Measurements from ENCODE around the gene XRRA1. TPM values are rescaled to one million over a fixed set of nuclear protein-coding genes. Genes with fewer than 3 reads are reported as not detected.
"Not testable (repeated sequence)": the region's sequence is repeated elsewhere in the genome, so short reads cannot be mapped to it uniquely, and the experiment has no call there.

XRRA1 gene
- total RNA-seq, 1 donor from 2014 or later: 4.3 TPM

GRCh38 chr11:74902342-74902741 is 46.5 kb downstream of the XRRA1 start:
- DNase-seq (ENCODE audit: low read depth, low spot score): no peak

DNA sequence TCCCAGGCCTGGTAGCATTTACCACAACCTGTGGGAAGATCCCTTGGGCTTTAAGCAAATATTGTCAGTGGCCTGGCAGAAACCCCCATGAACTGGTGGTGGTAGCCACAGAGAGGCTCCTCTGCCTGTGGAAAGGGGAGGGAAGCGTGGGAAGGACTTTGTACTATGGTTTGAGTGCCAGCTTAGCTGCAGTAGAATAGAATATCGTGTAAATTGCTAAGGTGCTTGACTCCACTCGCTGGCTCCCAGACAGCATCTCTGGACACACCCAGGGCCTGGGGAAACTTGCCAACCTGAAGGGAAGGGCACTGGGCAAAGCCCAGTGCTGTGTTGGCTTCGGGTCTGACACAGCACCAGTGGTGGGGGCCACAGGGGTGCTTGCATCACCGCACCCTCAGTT is 52.6 kb downstream of the XRRA1 start:
- no peak for DNase-seq (ENCODE audit: low read depth, low spot score)

GRCh38 chr11:74895340-74896116 is 53.4 kb downstream of the XRRA1 start:
- no peak for DNase-seq (ENCODE audit: low read depth, low spot score)

GRCh38 chr11:74893015-74893414 is 55.9 kb downstream of the XRRA1 start:
- DNase-seq (ENCODE audit: low read depth, low spot score): not testable (repeated sequence)

GRCh38 chr11:74877132-74877531 is 71.8 kb downstream of the XRRA1 start:
- DNase-seq (ENCODE audit: low read depth, low spot score): no peak

DNA sequence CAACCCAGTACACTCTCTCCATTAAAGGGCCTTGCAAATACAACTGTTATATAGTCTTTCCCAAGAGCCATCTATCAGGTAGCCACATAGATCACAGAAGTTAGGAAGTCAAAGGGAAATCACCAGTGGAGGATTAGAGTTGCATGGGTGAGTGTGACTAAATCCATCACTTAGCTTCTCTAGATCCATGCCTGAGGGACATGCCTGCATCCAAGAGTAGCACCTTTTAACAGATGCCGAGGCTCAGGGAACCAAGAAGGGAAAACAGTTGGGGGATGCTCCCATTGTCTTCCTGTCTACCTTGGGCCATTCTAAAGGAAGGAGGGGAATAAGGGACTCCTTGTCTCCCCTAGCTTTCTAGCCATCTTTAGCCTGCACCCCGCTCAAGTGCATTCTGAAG is 77.9 kb downstream of the XRRA1 start:
- no peak for DNase-seq (ENCODE audit: low read depth, low spot score)

DNA sequence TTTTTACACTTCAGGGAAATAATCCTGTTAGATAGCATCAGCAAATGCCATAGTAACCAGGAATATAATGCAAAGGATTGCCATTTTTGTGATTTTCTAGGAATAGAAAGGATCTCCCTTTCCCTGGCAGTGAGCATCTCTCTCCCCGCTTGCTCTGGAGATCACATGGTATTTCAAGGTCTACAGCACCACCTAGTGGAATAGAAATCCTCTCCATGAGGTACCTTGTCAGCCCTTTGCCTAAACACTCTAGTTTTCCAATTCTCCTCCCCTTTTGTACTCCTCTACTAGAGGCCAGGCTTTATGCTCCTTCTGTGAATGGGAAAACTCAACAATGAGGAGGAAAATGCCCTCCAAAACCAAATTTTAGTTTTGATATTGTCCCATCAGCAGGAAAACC is 78.4 kb downstream of the XRRA1 start:
- DNase-seq (ENCODE audit: low read depth, low spot score): peak; percentile 51

DNA sequence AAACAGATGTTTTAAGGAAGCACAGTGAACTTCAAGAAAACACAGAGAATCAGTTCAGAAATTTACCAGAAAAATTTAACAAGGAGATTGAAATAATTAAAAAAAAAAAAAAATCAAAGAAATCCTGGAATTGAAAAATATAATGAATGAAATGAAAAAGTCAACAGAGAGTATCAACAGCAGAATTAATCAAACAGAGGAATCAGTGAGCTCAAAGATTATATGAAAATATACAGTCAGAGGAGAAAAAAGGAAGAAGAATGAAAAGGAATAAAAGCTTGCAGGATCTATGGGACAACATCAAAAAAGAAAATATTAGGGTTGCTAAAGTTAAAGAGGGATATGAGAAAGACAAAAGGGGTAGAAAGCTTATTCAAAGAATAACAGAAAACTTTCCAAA is 82.3 kb downstream of the XRRA1 start:
- DNase-seq (ENCODE audit: low read depth, low spot score): no peak

DNA sequence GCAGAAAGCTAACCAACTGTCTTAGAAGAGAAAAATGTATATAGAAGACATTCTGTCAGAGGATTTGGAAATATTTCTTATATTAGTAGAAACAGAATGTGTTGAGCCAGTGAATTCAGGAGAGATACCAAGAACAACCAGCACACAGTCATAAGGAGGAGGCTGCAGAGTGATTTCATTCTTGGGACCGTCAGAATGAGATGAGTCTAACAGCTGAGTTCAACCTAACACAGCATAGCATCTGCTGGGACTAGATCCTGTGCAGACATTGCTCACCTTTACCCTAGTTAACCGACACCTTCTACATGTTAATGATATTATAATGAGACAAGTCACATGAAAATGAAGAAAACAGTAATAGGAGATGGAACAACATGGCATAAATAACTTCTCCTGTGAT is 85.5 kb downstream of the XRRA1 start:
- DNase-seq (ENCODE audit: low read depth, low spot score): no peak

- DNase-seq (ENCODE audit: low read depth, low spot score): no peak
Measured at GRCh38 chr11:74860743-74861142, 88.1 kb downstream of the XRRA1 start.

- no peak for DNase-seq (ENCODE audit: low read depth, low spot score)
Measured at GRCh38 chr11:74853223-74853622, 95.7 kb downstream of the XRRA1 start.

GRCh38 chr11:74849525-74850391 is 99.1 kb downstream of the XRRA1 start:
- no peak for DNase-seq (ENCODE audit: low read depth, low spot score)

GRCh38 chr11:74847895-74848294 is 101.0 kb downstream of the XRRA1 start:
- no peak for DNase-seq (ENCODE audit: low read depth, low spot score)

DNA sequence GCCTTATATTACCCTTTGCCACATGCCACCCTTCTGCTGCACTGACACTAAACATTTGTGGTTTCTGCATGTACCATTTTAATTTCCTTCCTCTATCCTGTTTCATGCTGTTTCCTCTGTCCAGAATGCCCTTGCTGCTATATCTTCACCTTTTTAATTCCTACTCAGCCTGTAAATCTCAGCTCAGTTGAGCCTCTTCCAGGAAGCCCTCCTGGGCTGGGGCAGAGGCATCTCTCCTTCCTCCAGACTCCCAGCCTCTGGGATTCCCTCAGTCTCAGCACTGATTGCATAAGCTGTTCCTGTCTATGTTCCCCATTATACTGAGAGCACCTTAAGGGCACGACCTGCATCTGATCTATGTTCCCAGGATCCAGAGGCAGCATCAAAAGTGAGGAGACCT is 101.5 kb downstream of the XRRA1 start:
- no peak for DNase-seq (ENCODE audit: low read depth, low spot score)

- DNase-seq (ENCODE audit: low read depth, low spot score): peak; percentile 19
Measured at GRCh38 chr11:74846770-74847169, 102.1 kb downstream of the XRRA1 start.

DNA sequence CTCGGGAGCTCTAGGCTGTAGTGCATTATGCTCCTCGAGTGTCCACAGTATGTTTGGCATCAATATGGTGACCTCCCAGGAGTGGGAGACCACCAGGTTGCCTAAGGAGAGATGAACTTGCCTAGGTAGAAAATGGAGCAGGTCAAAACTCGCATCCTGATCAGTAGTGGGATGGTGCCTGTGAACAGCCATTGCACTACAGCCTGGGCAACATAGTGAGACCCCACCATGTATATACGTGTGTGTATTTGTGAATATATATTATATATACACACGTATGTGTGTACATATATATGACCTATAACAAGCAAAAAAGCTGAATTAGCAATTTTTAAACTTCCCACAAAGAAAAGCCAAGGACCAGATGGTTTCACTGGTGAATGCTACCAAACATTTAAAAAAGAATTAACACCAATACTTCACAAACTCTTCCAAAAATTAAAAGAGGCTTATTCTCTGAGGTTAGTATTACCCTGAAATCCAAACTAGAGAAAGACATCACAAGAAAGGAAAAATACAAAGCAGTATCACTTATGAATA is 102.8 kb downstream of the XRRA1 start:
- no peak for DNase-seq (ENCODE audit: low read depth, low spot score)

- DNase-seq (ENCODE audit: low read depth, low spot score): no peak
Measured at GRCh38 chr11:74844865-74845264, 104.0 kb downstream of the XRRA1 start.

GRCh38 chr11:74844072-74844471 is 104.8 kb downstream of the XRRA1 start:
- DNase-seq (ENCODE audit: low read depth, low spot score): no peak

DNA sequence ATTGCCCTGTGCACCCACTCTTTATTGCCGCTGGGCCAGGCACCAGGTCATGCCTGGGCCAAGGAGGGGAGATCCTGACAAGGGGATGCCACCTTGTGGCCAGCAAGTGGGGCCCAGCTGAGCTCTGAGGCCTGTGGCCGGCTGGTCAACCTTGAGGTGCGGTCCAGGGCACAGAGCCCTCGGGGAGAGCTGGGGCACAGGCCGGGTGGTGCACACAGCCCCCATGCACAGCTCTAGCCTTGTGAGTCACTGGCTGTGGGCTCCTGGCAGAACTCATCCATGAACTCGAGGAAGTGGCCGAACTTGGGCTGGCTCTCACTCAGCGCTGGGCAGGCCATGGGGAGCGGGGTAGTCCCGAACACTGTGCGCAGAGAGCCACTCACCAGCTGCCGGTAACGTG is 105.9 kb downstream of the XRRA1 start:
- no peak for DNase-seq (ENCODE audit: low read depth, low spot score)

DNA sequence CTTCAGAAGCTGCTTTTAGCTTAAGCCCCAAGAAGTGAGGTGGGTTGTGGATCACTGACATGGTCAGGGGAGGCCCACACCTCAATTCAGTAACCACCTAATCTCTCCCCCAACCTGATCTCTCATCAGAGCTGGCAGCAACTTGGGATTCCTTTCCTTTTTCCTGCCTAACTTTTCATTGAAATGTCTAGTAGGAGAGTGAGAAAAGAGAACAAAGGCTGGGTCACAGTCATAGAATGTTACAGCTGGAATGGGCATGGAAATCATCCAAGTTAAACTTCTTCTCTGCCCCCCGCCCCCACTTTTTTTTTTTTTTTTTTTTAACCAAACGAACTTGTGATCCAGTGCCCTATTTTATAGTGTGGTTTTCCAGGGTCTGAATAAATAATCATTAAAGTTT is 108.4 kb downstream of the XRRA1 start:
- no peak for DNase-seq (ENCODE audit: low read depth, low spot score)

DNA sequence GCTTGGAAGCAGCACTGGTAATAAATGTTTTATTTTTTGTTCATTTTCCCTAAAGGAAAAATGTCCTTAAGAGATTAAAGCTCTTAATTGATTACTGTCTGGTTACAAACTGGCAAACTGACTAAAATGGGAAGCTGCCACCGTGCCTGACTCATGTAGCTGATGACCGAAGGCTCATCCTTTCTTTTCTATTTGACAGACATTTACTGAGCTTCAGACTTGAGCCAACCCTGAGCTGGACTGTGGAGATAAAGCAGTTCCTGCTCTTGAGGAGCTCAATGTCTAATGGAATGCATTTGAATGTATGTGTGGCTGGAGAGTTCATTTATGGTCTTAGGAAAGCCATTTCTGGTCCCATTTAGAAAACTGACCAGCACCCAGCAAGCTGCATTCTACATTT is 108.9 kb downstream of the XRRA1 start:
- DNase-seq (ENCODE audit: low read depth, low spot score): no peak

DNA sequence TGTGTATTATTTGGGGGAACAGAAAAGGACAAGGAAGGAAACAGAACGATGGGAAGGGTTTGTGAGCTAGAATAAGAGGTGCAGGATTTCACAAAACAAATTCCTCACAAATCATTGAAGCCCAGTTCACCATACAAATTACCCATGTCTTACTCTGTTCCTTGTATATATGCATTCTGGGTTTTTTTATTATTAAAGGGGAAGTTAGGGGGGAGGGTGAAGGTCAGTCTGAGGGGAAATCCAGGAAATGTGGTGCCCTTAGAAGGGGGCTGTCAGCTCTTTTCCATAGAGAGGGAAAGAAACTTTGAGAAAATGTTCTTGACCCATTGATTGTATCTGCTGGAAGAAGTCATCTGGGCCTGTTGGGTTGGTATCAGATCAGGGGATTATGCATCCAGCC is 109.4 kb downstream of the XRRA1 start:
- DNase-seq (ENCODE audit: low read depth, low spot score): no peak

Measured in pulmonary artery endothelial cell (primary cell).